GM23338 (cell line): Measurements from ENCODE around the gene CADPS2. TPM values are rescaled to one million over a fixed set of nuclear protein-coding genes. Genes with fewer than 3 reads are reported as not detected.

Experiments used
- ATAC-seq: fragments of 200-7000 bp; cut with Tn5 transposase; 3 replicates; pipeline ENCODE4 v1.9.1; 2020
- DNase-seq: peaks from one replicate; pipeline ENCODE4 v3.0.0-alpha.2; 2015; ENCODE audit warnings: low spot score
- H2AFZ ChIP-seq: fragments of 200-600 bp; sonication (generic); 2 replicates; pipeline ENCODE4 v1.8.0; 2016; ENCODE audit warnings: antibody characterized with exemption, mild to moderate bottlenecking, moderate library complexity
- H3F3A ChIP-seq: fragments of 200-600 bp; sonication (generic); replicated peaks from 2 replicates; pipeline ENCODE4 v1.8.0; 2017; ENCODE audit warnings: antibody characterized with exemption, mixed run types, low read depth
- H3K27ac ChIP-seq: fragments of 200-600 bp; sonication (generic); 2 replicates; pipeline ENCODE4 v1.6.1; 2016; ENCODE audit warnings: low read depth
- H3K27me3 ChIP-seq: fragments of 200-600 bp; sonication (generic); 2 replicates; pipeline ENCODE4 v1.8.0; 2016; ENCODE audit warnings: mild to moderate bottlenecking, mixed run types, moderate library complexity; ENCODE audit not compliant: insufficient read depth
- H3K36me3 ChIP-seq: fragments of 200-600 bp; sonication (generic); 2 replicates; pipeline ENCODE4 v1.8.0; 2016; ENCODE audit warnings: mild to moderate bottlenecking; ENCODE audit not compliant: insufficient read depth
- H3K4me1 ChIP-seq: fragments of 200-600 bp; sonication (generic); 2 replicates; pipeline ENCODE4 v1.8.0; 2016; ENCODE audit warnings: mild to moderate bottlenecking, moderate library complexity; ENCODE audit not compliant: insufficient read depth
- H3K4me2 ChIP-seq: fragments of 200-600 bp; sonication (generic); 2 replicates; pipeline ENCODE4 v1.7.1; 2017; ENCODE audit warnings: mixed run types
- H3K4me3 ChIP-seq: fragments of 200-600 bp; sonication (generic); 2 replicates; pipeline ENCODE4 v1.6.1; 2016; ENCODE audit warnings: mixed run types
- H3K79me2 ChIP-seq: fragments of 200-600 bp; sonication (generic); replicated peaks from 2 replicates; pipeline ENCODE4 v1.8.0; 2017; ENCODE audit warnings: mild to moderate bottlenecking; ENCODE audit not compliant: insufficient read depth
- H3K9me2 ChIP-seq: fragments of 200-600 bp; sonication (generic); 2 replicates; pipeline ENCODE4 v1.8.0; 2017; ENCODE audit not compliant: insufficient read depth
- H4K20me1 ChIP-seq: fragments of 200-600 bp; sonication (generic); replicated peaks from 2 replicates; pipeline ENCODE4 v1.8.0; 2017; ENCODE audit warnings: mild to moderate bottlenecking; ENCODE audit not compliant: insufficient read depth
- H3K27ac Mint-ChIP-seq: 2 replicates; pipeline ENCODE4 v1.8.0; 2020; ENCODE audit warnings: inconsistent platforms, mild to moderate bottlenecking, moderate library complexity, mixed read lengths
- H3K27me3 Mint-ChIP-seq: 3 replicates; pipeline ENCODE4 v1.8.0; 2022; ENCODE audit warnings: low read depth, mild to moderate bottlenecking, moderate library complexity, mixed read lengths, inconsistent platforms; ENCODE audit not compliant: insufficient read depth, poor library complexity
- H3K36me3 Mint-ChIP-seq: 3 replicates; pipeline ENCODE4 v1.8.0; 2021; ENCODE audit warnings: low read depth, mild to moderate bottlenecking, inconsistent platforms, moderate library complexity, mixed read lengths
- H3K4me1 Mint-ChIP-seq: 3 replicates; pipeline ENCODE4 v1.8.0; 2020; ENCODE audit warnings: mild to moderate bottlenecking, inconsistent platforms, mixed read lengths
- H3K4me3 Mint-ChIP-seq: 3 replicates; pipeline ENCODE4 v1.8.0; 2021; ENCODE audit warnings: moderate library complexity, mild to moderate bottlenecking, inconsistent platforms, mixed read lengths
- H3K9me3 Mint-ChIP-seq: 3 replicates; pipeline ENCODE4 v1.8.0; 2020; ENCODE audit warnings: moderate library complexity, mild to moderate bottlenecking, inconsistent platforms, mixed read lengths
- CREB1 ChIP-seq: fragments of 250-450 bp; sonication (Bioruptor Pico); IDR thresholded peaks from 2 replicates; pipeline ENCODE4 v1.5.0; 2020; ENCODE audit warnings: low read depth, mild to moderate bottlenecking, moderate library complexity
- CTCF ChIP-seq, 2 experiments: fragments of 200-600 bp in 1 of 2; sonication (generic) in 1 of 2; conservative IDR thresholded peaks; 2 replicates each; pipeline versions ENCODE4 v1.5.1 to v1.6.1; 2016 to 2017; ENCODE audit warnings: antibody characterized with exemption in 2 of 2, low read depth in 2 of 2, mild to moderate bottlenecking in 2 of 2, moderate library complexity in 1 of 2
- EZH2 ChIP-seq: fragments of 200-600 bp; sonication (generic); IDR thresholded peaks from one replicate; pipeline ENCODE4 v1.8.0; 2017; ENCODE audit warnings: antibody characterized with exemption, mild to moderate bottlenecking, low read depth; ENCODE audit not compliant: unreplicated experiment
- NANOG ChIP-seq: IDR thresholded peaks from 2 replicates; pipeline ENCODE4 v1.6.1; 2016; ENCODE audit warnings: antibody characterized with exemption, borderline replicate concordance
- POLR2AphosphoS5 ChIP-seq: IDR thresholded peaks from 2 replicates; pipeline ENCODE4 v1.6.1; 2016; ENCODE audit warnings: antibody characterized with exemption, low read depth
- REST ChIP-seq: IDR thresholded peaks from one replicate; pipeline ENCODE4 v1.6.1; 2018; ENCODE audit warnings: antibody characterized with exemption; ENCODE audit not compliant: unreplicated experiment
- ZNF114 ChIP-seq: fragments of 250-450 bp; sonication (Bioruptor Pico); IDR thresholded peaks from 2 replicates; pipeline ENCODE4 v1.5.0; 2020; ENCODE audit warnings: mild to moderate bottlenecking, moderate library complexity
- ZNF331 ChIP-seq: fragments of 250-450 bp; sonication (Bioruptor Pico); IDR thresholded peaks from 2 replicates; pipeline ENCODE4 v1.5.0; 2020; ENCODE audit warnings: low read depth, mild to moderate bottlenecking, moderate library complexity
- ZNF462 ChIP-seq: fragments of 250-450 bp; sonication (Bioruptor Pico); IDR thresholded peaks from 2 replicates; pipeline ENCODE4 v1.5.0; 2020; ENCODE audit warnings: mild to moderate bottlenecking, moderate library complexity
- polyA plus RNA-seq: library from polyadenylated mRNA; unstranded; fragments of >200 nt; fragmentation: Nextera tagmentation; extraction: Ambion mirVana; gene quantifications from 2 replicates; pipeline ENCODE4 v1.2.1, GENCODE V29; 2016
- total RNA-seq: library from RNA; depleted of rRNA; stranded (reverse); fragments of >200 nt; shearing (Covaris generic); gene quantifications from 2 replicates; pipeline ENCODE4 v1.2.3, GENCODE V29; 2014

Gene CADPS2
- total and polyA plus RNA-seq, 2 experiments from 2014 or later, result 16.3 to 36.9 TPM

- no peak for TF ChIP-seq CTCF (conservative IDR thresholded peaks at IDR 0.05; ENCODE audit: low read depth in 2 of 2)
- TF ChIP-seq ZNF331, result no peak
- TF ChIP-seq REST, result no peak
- TF ChIP-seq POLR2AphosphoS5, result no peak
Measured at GRCh38 chr7:122521767-122522166, 364.5 kb downstream of the CADPS2 start (continued).

DNA sequence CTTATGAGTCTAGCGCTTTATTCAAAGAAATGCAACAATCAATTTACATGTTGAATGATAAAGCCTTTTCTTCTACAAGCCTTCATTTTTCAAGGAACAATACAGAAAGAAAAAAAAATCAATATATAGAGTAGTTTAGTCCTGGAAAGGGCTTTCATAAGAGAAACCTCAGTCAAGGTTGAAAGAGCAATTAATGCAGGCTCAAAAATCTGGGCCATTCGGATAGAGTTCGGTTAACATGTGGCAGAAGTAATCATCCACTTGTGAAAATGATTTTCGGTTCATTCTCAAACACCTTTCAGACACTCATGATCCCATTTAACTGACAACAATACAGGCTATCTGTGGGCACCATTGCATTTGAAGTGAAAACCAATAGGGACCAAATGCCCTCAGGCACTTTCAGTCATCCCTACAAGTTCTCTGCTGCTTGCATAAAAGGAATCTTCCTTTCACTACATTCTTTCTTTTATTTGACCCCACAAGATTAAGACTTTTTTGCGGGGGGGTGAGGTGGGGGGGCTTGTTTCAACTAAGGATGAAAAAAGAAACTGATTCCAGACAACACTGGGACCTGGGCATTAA, 365.2 kb downstream of the CADPS2 start:
- Histone ChIP-seq H2AFZ (no peak overlapping the region), H3K36me3 (no peaks in the 10 kb centered on the region), H3K4me1 (peaks cover 60% of the 10 kb centered on the region), H3K4me2 (peak overlapping the region; percentile 53), H3K4me3 (peak overlapping the region; percentile 7; the same call in 1 of the 2 replicates), H4K20me1 (no peaks in the 10 kb centered on the region), H3K9me2 (no peaks in the 10 kb centered on the region), H3K27me3 (no peaks in the 10 kb centered on the region), H3F3A (no peaks in the 10 kb centered on the region), H3K79me2 (no peaks in the 10 kb centered on the region), H3K27ac (no peak overlapping the region)
- H3K27me3 Mint-ChIP-seq, result peaks cover 5% of the 10 kb centered on the region
- H3K9me3 Mint-ChIP-seq, result no peaks in the 10 kb centered on the region
- ATAC-seq (peak; percentile 88), DNase-seq (peak; percentile 70)
- peak overlapping the region; percentile 36 for H3K27ac Mint-ChIP-seq
- no peaks in the 10 kb centered on the region for H3K36me3 Mint-ChIP-seq
- peaks cover 46% of the 10 kb centered on the region for H3K4me1 Mint-ChIP-seq
- no peak overlapping the region for H3K4me3 Mint-ChIP-seq
- TF ChIP-seq ZNF114 (no peak), NANOG (0 out of 2 replicates have a peak, but pooled peaks have one; percentile 3)

DNA sequence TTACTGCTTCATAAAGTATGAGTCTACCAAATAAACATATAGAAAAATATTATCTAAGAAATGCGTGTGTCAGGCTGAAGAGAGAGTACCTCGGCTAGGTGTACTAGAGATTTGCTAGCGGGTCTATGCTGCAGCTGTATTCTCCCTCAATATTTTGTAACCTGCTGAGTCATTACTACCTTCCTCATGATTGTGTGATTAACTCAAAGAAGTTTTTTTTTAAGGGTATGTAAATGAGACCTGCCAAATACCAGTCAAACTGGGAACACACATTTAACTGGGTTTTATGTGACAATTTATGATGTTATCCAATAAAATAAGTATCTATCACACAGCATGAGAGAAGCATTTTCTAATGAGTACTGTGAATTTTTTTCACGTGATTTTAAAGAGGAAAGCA, 367.8 kb downstream of the CADPS2 start:
- ATAC-seq (no peak), DNase-seq (no peak)
- H3K36me3 ChIP-seq, result no peaks in the 10 kb centered on the region
- Mint-ChIP-seq H3K4me3 (no peak overlapping the region), H3K36me3 (no peaks in the 10 kb centered on the region), H3K27me3 (peaks cover 6% of the 10 kb centered on the region), H3K27ac (peak overlapping the region; percentile 96), H3K9me3 (no peaks in the 10 kb centered on the region), H3K4me1 (peaks cover 64% of the 10 kb centered on the region)
- H4K20me1 ChIP-seq, result no peaks in the 10 kb centered on the region
- H2AFZ ChIP-seq, result no peak overlapping the region
- no peak overlapping the region for H3K4me3 ChIP-seq
- H3K4me2 ChIP-seq, result peak overlapping the region; percentile 16
- no peaks in the 10 kb centered on the region for H3K79me2 ChIP-seq
- peak overlapping the region; percentile 24; the same call in 1 of the 2 replicates for H3K27ac ChIP-seq
- peaks cover 70% of the 10 kb centered on the region for H3K4me1 ChIP-seq
- no peaks in the 10 kb centered on the region for H3K9me2 ChIP-seq
- no peaks in the 10 kb centered on the region for H3F3A ChIP-seq
- H3K27me3 ChIP-seq, result no peaks in the 10 kb centered on the region
- no peak for TF ChIP-seq POLR2AphosphoS5
- TF ChIP-seq EZH2, result no peak
- no peak for TF ChIP-seq ZNF462 (CRISPR knock-in tag)
- TF ChIP-seq CREB1 (CRISPR knock-in tag), result no peak
